Measurements from ENCODE around the gene SND1. TPM values are rescaled to one million over a fixed set of nuclear protein-coding genes. Genes with fewer than 3 reads are reported as not detected.

Gene SND1
- total and polyA plus RNA-seq, 7 experiments from 2014 or later: 68.6 to 253 (median 137) TPM

DNA sequence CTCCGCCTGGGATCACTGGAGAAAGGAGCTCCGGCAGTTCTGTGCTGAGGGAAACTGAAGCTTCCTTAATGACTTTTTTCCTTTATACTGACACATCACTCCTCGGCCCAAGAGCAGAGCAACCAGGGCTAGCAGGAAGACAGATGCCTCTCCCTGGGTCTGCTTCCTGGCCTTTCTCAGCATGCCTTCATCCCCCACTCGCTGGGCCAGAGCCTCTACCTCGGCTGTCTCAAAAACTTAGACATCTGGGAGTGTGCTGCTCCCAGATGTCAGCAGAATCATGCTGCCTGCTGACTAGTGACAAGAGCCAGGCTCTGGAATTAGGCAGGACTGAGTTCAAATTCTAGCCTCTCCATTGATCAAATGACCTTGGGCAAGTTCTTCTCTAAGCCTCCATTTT, 403.6 kb downstream of the SND1 start:
- no peak overlapping the region for H3K4me3 ChIP-seq (ENCODE audit: low read length)
- ChIA-PET CTCF (interaction anchor here (1.8 kb wide), 1 partner anchor 79 kb away, joined by 4 read pairs; no protein-coding TSS in a partner anchor), POLR2A (no interaction called here)
- peaks cover 0 to 9% (median 3%) of the 10 kb centered on the region in 5 donors for H3K36me3 Mint-ChIP-seq
- no peaks in the 10 kb centered on the region for H3K36me3 ChIP-seq (ENCODE audit: control insufficient read depth in 2 of 3, insufficient read depth in 3 of 3, low read length in 3 of 3)
- peaks cover 0 to 1% (median 0%) of the 10 kb centered on the region in 11 donors for H3K9me3 Mint-ChIP-seq
- peak overlapping the region in 2 of 9 donors; percentile 15 to 31 for H3K27ac Mint-ChIP-seq
- DNase-seq: no peak
- H3K4me1 Mint-ChIP-seq: peaks cover 46 to 98% (median 80%) of the 10 kb centered on the region in 7 donors
- no peaks in the 10 kb centered on the region for H3K27me3 ChIP-seq (ENCODE audit: control insufficient read depth in 2 of 2, insufficient read depth in 2 of 2, low read length in 2 of 2)
- H3K9me3 ChIP-seq (ENCODE audit: control insufficient read depth in 2 of 3, low read length in 3 of 3): no peaks in the 10 kb centered on the region
- intact Hi-C loops (cut with micrococcal nuclease): loop anchor here in 1 of 2 donors (5.0 kb wide), 1 partner anchor 52 kb away; no protein-coding TSS in a partner anchor
- no peak for ATAC-seq
- H3K27ac ChIP-seq (ENCODE audit: low read depth, low read length): no peak overlapping the region
- no peak overlapping the region for H3K4me3 Mint-ChIP-seq
- no peaks in the 10 kb centered on the region for H3K27me3 Mint-ChIP-seq
- H3K4me1 ChIP-seq (ENCODE audit: control insufficient read depth in 2 of 2, insufficient read depth in 2 of 2, low read length in 2 of 2): peaks cover 23 to 50% of the 10 kb centered on the region in 2 donors

DNA sequence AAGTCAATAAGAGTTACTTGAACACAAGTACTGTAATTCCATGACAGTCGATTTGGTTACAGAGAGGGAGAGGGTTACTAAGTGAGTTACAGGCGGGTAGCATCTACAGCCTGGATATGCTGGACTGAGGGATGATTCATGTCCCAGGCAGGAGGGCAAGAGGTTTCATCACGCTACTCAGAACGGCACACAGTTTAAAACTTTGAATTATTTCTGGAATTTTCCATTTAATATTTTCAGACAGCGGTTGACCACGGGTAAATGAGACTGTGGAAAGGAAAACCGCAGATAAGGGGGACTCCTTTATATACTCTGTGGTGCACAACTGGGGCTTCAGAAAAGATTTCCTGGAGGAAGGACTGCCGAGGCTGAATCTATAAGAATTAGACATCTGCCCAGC, 404.9 kb downstream of the SND1 start:
- H3K4me1 ChIP-seq (ENCODE audit: control insufficient read depth in 2 of 2, insufficient read depth in 2 of 2, low read length in 2 of 2): peaks cover 23 to 58% of the 10 kb centered on the region in 2 donors
- H3K27ac Mint-ChIP-seq: peak overlapping the region in 2 of 9 donors; percentile 32

DNA sequence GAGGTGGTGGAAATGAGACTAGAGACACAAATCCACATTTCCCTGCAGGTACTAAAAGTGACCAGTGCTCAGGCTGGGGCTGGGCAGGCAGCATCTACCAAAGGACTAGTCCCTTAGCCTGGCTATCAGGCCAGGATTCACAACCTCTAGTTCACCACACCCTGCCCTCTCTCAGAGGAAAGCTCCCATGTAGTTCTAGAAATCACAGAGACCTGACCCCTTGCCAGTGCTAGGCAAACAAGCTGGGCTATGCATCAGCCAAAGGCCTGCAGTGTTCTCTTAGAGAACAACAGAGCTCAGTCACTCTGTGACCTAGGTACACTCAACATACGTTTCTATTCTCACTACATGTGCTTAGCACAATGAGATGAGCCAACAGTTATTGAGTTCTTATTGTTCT, 405.9 kb downstream of the SND1 start:
- ChIA-PET POLR2A (interaction anchor here (1.6 kb wide), 1 partner anchor 51 kb away, joined by 6 read pairs; no protein-coding TSS in a partner anchor), CTCF (interaction anchor here (0.6 to 1.5 kb wide), 2 partner anchors 110 to 151 kb away, joined by 3 to 4 read pairs; no protein-coding TSS in a partner anchor)
- Mint-ChIP-seq H3K36me3 (peaks cover 0 to 9% (median 3%) of the 10 kb centered on the region in 5 donors), H3K27me3 (no peaks in the 10 kb centered on the region), H3K9me3 (peaks cover 0 to 1% (median 0%) of the 10 kb centered on the region in 11 donors), H3K27ac (peak overlapping the region in 6 of 9 donors; percentile 3 to 78 (median 53)), H3K4me3 (peak overlapping the region in 5 of 10 donors; percentile 1 to 84 (median 78)), H3K4me1 (peaks cover 37 to 95% (median 71%) of the 10 kb centered on the region in 7 donors)
- no peaks in the 10 kb centered on the region for H3K27me3 ChIP-seq (ENCODE audit: control insufficient read depth in 2 of 2, insufficient read depth in 2 of 2, low read length in 2 of 2)
- H3K27ac ChIP-seq (ENCODE audit: low read depth, low read length): no peak overlapping the region
- ATAC-seq (no peak), DNase-seq (no peak)
- no peaks in the 10 kb centered on the region for H3K36me3 ChIP-seq (ENCODE audit: control insufficient read depth in 2 of 3, insufficient read depth in 3 of 3, low read length in 3 of 3)
- peaks cover 19 to 48% of the 10 kb centered on the region in 2 donors for H3K4me1 ChIP-seq (ENCODE audit: control insufficient read depth in 2 of 2, insufficient read depth in 2 of 2, low read length in 2 of 2)
- intact Hi-C loops (cut with micrococcal nuclease): loop anchor here (2.0 to 5.0 kb wide), 2 partner anchors 49 to 349 kb away; no protein-coding TSS in a partner anchor
- no peak overlapping the region for H3K4me3 ChIP-seq (ENCODE audit: low read length)
- H3K9me3 ChIP-seq (ENCODE audit: control insufficient read depth in 2 of 3, low read length in 3 of 3): no peaks in the 10 kb centered on the region

More for the DNA sequence above, 404.9 kb downstream of the SND1 start:
- Histone ChIP-seq H3K36me3 (ENCODE audit: control insufficient read depth in 2 of 3, insufficient read depth in 3 of 3, low read length in 3 of 3) (no peaks in the 10 kb centered on the region), H3K9me3 (ENCODE audit: control insufficient read depth in 2 of 3, low read length in 3 of 3) (no peaks in the 10 kb centered on the region), H3K27ac (ENCODE audit: low read depth, low read length) (no peak overlapping the region), H3K27me3 (ENCODE audit: control insufficient read depth in 2 of 2, insufficient read depth in 2 of 2, low read length in 2 of 2) (no peaks in the 10 kb centered on the region), H3K4me3 (ENCODE audit: low read length) (no peak overlapping the region)
- ChIA-PET POLR2A (interaction anchor here (1.0 kb wide), 1 partner anchor 54 kb away, joined by 3 read pairs; no protein-coding TSS in a partner anchor), CTCF (no interaction called here)
- Mint-ChIP-seq H3K9me3 (peaks cover 0 to 1% (median 0%) of the 10 kb centered on the region in 11 donors), H3K27me3 (no peaks in the 10 kb centered on the region), H3K36me3 (peaks cover 0 to 9% (median 3%) of the 10 kb centered on the region in 5 donors), H3K4me1 (peaks cover 44 to 97% (median 78%) of the 10 kb centered on the region in 7 donors), H3K4me3 (no peak overlapping the region)
- ATAC-seq (no peak), DNase-seq (no peak)
- intact Hi-C loops (cut with micrococcal nuclease): loop anchor here in 1 of 2 donors (5.0 kb wide), 1 partner anchor 50 kb away; no protein-coding TSS in a partner anchor

DNA sequence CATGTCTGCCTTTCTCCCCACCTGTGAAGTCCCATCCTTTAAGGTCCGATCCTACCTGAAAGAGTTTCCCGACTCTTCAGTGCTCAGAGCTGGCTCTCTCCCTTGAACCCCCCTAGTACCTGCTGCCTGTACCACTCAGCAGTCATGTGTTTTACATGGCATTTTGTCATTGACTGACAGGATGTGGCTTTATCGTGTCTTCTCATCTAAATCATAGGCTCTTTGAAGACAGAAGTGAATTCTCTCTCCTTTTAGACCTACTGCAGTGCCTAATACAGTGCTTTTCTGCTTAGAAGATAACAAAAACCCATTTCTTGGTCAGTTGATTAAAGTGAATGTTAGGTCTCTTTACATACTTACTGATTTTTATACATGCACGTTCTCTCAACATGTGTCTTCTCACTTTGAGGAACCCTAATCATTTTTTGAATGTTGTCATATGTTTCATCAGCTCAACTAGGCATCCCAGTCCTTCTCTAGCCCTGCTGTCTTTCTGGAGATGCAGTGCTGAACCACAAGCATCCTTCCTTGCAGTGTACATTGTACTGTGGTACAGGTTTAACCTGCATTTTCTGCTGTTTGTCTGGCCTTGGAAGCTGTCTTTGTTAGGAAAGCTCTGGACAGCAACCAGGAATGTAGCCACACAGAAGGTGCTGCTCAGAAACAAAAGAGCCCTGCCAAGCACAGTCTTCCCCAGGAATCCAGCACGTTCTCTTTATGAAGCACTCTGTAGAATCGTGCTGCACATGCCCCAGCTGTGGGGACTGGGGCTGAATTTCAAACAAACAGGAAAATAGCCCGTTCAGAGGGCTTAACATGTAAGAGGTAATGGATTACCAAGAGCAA, 407.4 kb downstream of the SND1 start:
- ATAC-seq (peak; percentile 82), DNase-seq (peak in 7 of 9 donors; percentile 33 to 71 (median 62))
- H3K4me3 ChIP-seq (ENCODE audit: low read length): no peak overlapping the region
- Mint-ChIP-seq H3K4me1 (peaks cover 31 to 96% (median 73%) of the 10 kb centered on the region in 7 donors), H3K27me3 (no peaks in the 10 kb centered on the region), H3K4me3 (peak overlapping the region; percentile 64 to 84 (median 76)), H3K36me3 (peaks cover 0 to 9% (median 8%) of the 10 kb centered on the region in 5 donors), H3K27ac (peak overlapping the region; percentile 40 to 89 (median 79)), H3K9me3 (no peaks in the 10 kb centered on the region)
- H3K4me1 ChIP-seq (ENCODE audit: control insufficient read depth in 2 of 2, insufficient read depth in 2 of 2, low read length in 2 of 2): peaks cover 15 to 43% of the 10 kb centered on the region in 2 donors
- ChIA-PET POLR2A (interaction anchor here (0.7 to 1.6 kb wide), 4 partner anchors 12 to 323 kb away, joined by 3 to 6 read pairs (median 4); no protein-coding TSS in a partner anchor), CTCF (interaction anchor here (0.9 to 1.7 kb wide), 3 partner anchors 9 to 150 kb away, joined by 4 read pairs; no protein-coding TSS in a partner anchor)
- H3K36me3 ChIP-seq (ENCODE audit: control insufficient read depth in 2 of 3, insufficient read depth in 3 of 3, low read length in 3 of 3): no peaks in the 10 kb centered on the region
- H3K27me3 ChIP-seq (ENCODE audit: control insufficient read depth in 2 of 2, insufficient read depth in 2 of 2, low read length in 2 of 2): no peaks in the 10 kb centered on the region
- H3K9me3 ChIP-seq (ENCODE audit: control insufficient read depth in 2 of 3, low read length in 3 of 3): no peaks in the 10 kb centered on the region
- no peak overlapping the region for H3K27ac ChIP-seq (ENCODE audit: low read depth, low read length)
- intact Hi-C loops (cut with micrococcal nuclease): loop anchor here (1.0 to 5.0 kb wide), 5 partner anchors 12 to 351 kb away; no protein-coding TSS in a partner anchor

DNA sequence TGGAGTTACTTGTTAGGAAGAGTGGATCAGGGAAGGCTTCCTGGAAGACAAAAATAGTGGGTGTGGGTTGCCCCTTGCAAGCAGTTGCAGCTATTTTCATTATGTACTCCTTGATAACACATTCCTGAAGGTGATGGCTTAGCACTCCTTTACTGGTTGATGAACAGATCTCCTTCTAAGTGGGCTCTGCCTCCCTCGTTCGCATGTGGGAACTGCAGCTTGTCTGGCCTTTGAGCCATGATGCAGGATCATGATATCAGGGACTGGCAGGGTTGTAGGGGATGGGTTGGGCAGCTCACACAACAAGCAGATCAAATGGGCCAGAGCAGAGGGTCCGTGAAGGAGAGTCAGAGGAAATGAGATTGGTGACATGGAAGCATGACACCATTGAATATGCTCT, 408.0 kb downstream of the SND1 start:
- H3K4me3 ChIP-seq (ENCODE audit: low read length): no peak overlapping the region
- peaks cover 15 to 43% of the 10 kb centered on the region in 2 donors for H3K4me1 ChIP-seq (ENCODE audit: control insufficient read depth in 2 of 2, insufficient read depth in 2 of 2, low read length in 2 of 2)
- DNase-seq (no peak), ATAC-seq (no peak)
- Mint-ChIP-seq H3K36me3 (peaks cover 0 to 16% (median 7%) of the 10 kb centered on the region in 5 donors), H3K9me3 (no peaks in the 10 kb centered on the region), H3K27ac (peak overlapping the region; percentile 40 to 89 (median 79)), H3K27me3 (no peaks in the 10 kb centered on the region), H3K4me1 (peaks cover 32 to 96% (median 69%) of the 10 kb centered on the region in 7 donors), H3K4me3 (peak overlapping the region; percentile 64 to 84 (median 76))
- H3K27me3 ChIP-seq (ENCODE audit: control insufficient read depth in 2 of 2, insufficient read depth in 2 of 2, low read length in 2 of 2): no peaks in the 10 kb centered on the region
- no peaks in the 10 kb centered on the region for H3K36me3 ChIP-seq (ENCODE audit: control insufficient read depth in 2 of 3, insufficient read depth in 3 of 3, low read length in 3 of 3)
- POLR2A ChIA-PET: interaction anchor here (0.7 to 1.6 kb wide), 2 partner anchors 13 to 50 kb away, joined by 4 read pairs; no protein-coding TSS in a partner anchor
- intact Hi-C loops (cut with micrococcal nuclease): no loop called here
- no peak overlapping the region for H3K27ac ChIP-seq (ENCODE audit: low read depth, low read length)
- CTCF ChIA-PET: interaction anchor here (0.6 to 1.7 kb wide), 3 partner anchors 8 to 76 kb away, joined by 3 to 4 read pairs (median 3); no protein-coding TSS in a partner anchor
- no peaks in the 10 kb centered on the region for H3K9me3 ChIP-seq (ENCODE audit: control insufficient read depth in 2 of 3, low read length in 3 of 3)

DNA sequence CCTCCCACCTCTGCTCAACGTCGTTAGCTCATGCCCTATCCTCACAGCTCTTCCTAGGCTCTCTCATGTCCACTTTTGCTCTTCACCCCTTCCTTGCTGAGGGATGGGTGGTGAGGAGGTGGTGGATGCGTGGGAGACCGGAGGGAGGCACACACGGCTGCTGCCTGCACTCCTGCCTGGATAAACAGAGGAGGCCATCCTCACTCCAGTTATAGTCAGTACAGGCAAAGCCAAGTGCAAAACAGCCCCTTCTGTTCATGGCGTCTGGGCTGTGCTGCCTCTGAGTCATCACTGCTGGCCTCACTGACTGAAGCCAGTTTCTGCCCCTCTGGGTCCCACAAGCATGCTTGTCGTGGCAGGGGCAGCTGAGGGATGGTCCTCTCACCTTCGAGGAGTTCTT, 411.1 kb downstream of the SND1 start:
- no peak for DNase-seq
- no peaks in the 10 kb centered on the region for H3K9me3 ChIP-seq (ENCODE audit: control insufficient read depth in 2 of 3, low read length in 3 of 3)
- no peak overlapping the region for H3K4me3 Mint-ChIP-seq
- intact Hi-C loops (cut with micrococcal nuclease): no loop called here
- no peak overlapping the region for H3K4me3 ChIP-seq (ENCODE audit: low read length)
- no peaks in the 10 kb centered on the region for H3K36me3 ChIP-seq (ENCODE audit: control insufficient read depth in 2 of 3, insufficient read depth in 3 of 3, low read length in 3 of 3)
- peaks cover 0 to 22% (median 5%) of the 10 kb centered on the region in 5 donors for H3K36me3 Mint-ChIP-seq
- H3K4me1 Mint-ChIP-seq: peaks cover 30 to 86% (median 60%) of the 10 kb centered on the region in 7 donors
- ChIA-PET CTCF (no interaction called here), POLR2A (interaction anchor here (0.7 kb wide), 1 partner anchor 13 kb away, joined by 4 read pairs; no protein-coding TSS in a partner anchor)
- no peak overlapping the region for H3K27ac Mint-ChIP-seq
- H3K27ac ChIP-seq (ENCODE audit: low read depth, low read length): no peak overlapping the region
- ATAC-seq: no peak
- H3K27me3 Mint-ChIP-seq: no peaks in the 10 kb centered on the region
- H3K9me3 Mint-ChIP-seq: no peaks in the 10 kb centered on the region
- H3K27me3 ChIP-seq (ENCODE audit: control insufficient read depth in 2 of 2, insufficient read depth in 2 of 2, low read length in 2 of 2): no peaks in the 10 kb centered on the region
- peaks cover 15 to 33% of the 10 kb centered on the region in 2 donors for H3K4me1 ChIP-seq (ENCODE audit: control insufficient read depth in 2 of 2, insufficient read depth in 2 of 2, low read length in 2 of 2)
